H54 (cell line): ENCODE measurements around the gene GINS2.

Experiments used
- DNase-seq: peaks from one replicate; pipeline ENCODE4 v3.0.0; 2011; ENCODE audit warnings: low spot score, mixed read lengths; ENCODE audit not compliant: insufficient read length
- FAIRE-seq: peaks from 3 replicates; lab custom pipeline; 2011; peaks lifted over from hg19 to GRCh38; lab: Jason Lieb, UNC
- POLR2A ChIP-seq: IDR thresholded peaks from 2 replicates; pipeline ENCODE4 v1.6.1; 2011; ENCODE audit warnings: low read depth, mild to moderate bottlenecking, low read length

GINS2 gene

DNA sequence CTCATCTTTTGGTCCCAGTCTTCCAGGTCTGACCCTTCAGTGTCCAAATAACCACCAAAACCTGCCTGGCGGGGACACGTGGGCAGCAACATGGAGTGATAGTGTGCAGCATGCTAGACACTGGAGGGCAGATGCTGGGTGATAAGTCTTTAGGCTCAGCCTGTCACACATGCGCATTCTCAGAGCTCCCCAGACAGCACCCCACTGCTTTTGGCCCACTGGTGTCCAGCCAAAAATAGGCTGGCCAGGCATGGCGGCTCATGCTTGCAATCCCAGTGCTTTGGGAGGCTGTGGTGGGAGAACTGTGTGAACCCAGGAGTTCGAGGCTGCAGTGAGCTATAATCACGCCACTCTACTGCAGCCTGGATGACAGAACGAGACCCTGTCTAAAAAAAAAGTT, 12.3 kb downstream of the GINS2 start:
- DNase-seq (no peak), FAIRE-seq (no peak)
- no peak for TF ChIP-seq POLR2A

DNA sequence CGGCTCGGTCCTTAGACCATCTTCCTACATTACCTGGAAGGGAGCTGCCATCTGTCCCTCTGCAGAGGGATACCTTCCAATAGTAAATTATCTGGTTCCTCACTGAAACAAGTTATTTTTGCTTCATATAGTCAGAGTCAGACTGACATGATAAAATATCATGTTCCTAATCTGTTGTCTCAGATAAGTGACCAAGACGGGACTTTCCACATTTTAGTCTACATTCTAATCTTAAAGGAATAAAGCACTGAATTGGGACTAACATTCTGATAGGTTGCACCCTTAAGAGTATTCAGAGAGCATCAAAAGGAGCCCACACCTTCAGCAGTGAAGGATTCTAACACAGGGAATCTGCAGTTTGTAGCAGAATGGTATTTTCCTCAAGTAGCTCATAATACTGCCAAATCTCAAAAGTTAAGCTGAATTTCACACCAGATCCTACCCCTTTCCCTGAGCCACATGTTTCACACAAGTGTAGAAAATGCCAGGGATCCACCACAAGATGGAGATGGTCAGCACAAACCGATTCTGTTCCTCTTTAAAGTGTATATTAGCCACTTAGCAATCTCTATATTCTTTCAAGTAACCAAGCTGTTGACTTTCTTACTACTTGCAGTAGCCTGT, 13.4 kb downstream of the GINS2 start:
- FAIRE-seq (no peak), DNase-seq (no peak)
- TF ChIP-seq POLR2A: no peak

DNA sequence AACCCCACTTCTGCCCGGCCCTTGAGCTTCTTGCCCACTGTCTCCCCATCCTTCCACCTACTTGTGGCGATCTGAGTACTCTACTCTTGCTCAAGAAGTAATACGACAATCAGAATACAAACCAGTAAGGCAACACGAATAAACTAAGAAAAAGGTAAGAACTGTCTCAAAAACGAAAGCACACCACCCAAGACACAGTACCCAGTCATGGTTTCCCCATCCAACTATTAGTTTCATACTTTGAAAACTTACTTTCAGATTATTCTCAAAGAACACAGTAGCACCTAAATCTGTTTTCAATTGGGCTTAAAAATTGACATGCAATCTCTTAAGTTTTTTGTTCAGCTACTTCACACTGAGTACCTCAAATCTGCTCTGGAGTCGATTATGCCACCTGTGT, 13.9 kb downstream of the GINS2 start:
- DNase-seq: no peak
- TF ChIP-seq POLR2A: no peak
- no peak for FAIRE-seq

DNA sequence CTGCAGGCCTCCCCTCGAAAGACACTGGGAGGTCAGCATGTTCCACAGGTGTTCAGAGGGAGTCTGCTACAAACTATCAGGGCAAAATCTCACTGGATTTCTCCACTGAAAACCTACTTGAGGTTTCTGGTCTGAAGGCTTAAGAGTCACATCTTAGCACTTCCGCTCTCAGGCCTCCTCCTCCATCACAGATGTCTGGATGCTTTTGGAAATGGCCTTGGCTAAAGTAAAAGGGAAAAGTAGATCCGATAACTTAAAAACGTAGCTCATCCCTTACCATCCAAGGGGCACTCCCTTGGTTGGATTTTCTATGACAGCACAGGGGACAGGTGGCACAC, 14.4 kb downstream of the GINS2 start:
- no peak for TF ChIP-seq POLR2A

DNA sequence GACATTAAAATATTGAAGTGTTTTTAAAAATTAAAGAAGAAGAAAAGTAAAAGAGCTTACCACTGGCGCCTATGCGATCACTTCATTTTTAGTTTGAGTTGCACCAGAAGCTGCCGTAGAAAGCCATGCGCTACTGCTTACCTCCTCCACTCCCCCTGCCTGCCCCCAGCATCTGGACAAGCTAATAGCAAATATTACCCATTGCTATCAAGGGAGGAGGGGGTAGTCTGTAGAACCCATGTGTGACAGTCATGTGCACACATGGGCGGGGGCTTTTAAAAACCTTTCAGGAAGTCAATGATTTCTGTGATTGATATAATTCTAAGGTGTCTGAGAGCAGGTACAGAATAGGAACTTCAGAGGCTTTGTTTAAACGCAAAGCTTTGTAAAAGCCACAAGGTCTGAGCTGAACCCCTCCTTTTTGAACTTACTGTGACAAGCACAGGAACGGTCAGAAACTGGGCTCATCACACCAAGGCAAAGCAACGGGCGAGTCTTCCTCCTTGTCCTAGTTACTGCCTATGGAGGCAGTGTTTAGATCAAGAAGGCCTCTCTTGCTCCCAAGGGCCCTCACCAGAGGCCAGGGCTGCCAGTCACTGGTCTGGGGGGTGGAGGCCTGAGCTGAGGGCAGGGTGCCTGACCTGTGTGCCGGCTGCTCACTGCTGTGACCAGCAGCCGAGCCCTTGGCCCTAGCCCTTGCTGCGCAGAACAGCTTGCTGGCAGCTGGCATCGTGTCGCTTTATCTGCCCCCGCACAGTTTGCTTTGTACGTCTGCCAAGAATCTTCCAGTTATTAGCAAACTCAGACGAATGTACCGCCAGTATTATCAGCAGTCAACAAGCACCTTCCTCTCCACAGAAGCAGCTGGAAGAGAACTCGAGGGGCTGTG, 15.0 kb downstream of the GINS2 start:
- no peak for TF ChIP-seq POLR2A
- DNase-seq (no peak), FAIRE-seq (no peak)

More for the DNA sequence above, 14.4 kb downstream of the GINS2 start:
- DNase-seq: no peak
- no peak for FAIRE-seq

DNA sequence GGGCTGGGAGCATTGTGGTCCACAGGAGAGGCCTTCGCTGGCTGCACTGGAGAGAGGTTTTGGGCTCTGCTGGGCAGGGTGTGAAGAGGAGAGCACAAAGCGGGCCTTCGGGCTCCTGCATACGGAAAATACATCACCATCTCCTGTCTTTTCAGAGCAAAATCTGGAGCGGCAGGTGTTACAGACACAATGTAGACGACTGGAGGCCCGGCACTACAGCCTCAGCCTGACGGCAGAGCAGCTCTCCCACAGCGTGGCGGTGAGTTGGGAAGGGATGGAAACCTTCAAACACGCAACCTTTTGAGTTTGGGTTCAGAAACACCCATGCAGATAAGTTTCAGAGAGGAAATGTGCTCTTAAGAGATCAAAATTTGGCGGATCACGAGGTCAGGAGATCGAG, 17.9 kb downstream of the GINS2 start:
- no peak for TF ChIP-seq POLR2A
- FAIRE-seq (no peak), DNase-seq (no peak)

DNA sequence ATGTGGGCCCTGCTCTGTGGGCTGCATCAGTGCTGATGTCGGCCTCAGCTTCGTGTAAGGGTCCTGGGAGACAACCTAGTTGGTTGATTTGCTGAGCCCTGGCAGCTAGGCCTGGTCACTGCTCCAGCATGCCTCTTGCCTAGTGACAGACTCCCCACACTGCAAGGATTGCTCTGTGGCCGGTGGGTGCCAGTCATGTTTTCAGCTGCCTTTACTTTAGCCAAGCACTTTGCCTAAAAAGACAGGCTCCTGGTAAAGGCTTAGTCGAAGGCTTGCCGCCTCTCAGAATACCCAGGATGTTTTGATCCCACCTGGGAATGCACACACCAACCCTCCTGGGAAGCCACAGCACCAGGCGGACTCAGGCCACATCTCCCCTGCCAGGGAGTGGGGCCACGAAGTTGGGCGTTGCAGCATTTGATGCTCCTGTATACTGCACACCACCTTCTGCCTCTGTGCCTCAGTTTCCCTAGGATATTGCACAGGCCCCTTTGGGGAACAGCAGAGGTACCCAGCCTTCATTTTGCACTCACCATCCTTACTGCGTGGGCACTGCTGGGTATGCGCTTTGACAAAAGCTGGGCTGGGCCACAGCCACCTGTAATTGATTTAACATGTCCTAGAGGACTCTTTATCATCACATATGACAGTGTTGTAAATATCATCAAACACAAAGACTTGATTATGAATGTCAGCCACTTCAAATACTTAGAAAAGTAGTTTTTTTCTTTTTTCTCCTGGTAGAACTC, 19.9 kb downstream of the GINS2 start:
- DNase-seq (no peak), FAIRE-seq (no peak)
- no peak for TF ChIP-seq POLR2A

DNA sequence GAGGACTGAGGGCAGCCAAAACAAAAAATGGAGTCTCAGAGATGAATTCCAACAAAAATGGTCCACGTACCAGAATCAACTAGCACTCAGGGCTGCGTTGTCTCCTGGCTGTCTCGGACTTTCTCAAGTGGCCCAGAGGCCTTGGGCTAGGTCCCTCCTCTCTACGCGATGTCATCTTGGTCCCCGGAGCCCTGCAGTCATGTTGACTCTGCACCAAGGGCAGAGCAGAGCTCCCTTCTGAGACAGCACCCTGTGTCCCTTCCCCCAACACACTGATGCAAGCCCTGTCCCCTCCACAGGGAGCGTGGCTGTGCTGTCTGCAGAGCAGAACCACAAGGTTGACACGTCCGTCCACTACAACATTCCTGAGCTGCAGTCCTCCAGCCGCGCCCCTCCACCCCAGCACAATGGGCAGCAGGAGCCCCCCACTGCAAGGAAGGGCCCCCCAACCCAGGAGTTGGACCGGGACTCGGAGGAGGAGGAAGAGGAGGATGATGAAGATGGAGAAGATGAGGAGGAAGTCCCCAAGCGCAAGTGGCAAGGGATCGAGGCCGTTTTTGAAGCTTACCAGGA, 20.8 kb downstream of the GINS2 start:
- DNase-seq: no peak
- FAIRE-seq: no peak
- no peak for TF ChIP-seq POLR2A

DNA sequence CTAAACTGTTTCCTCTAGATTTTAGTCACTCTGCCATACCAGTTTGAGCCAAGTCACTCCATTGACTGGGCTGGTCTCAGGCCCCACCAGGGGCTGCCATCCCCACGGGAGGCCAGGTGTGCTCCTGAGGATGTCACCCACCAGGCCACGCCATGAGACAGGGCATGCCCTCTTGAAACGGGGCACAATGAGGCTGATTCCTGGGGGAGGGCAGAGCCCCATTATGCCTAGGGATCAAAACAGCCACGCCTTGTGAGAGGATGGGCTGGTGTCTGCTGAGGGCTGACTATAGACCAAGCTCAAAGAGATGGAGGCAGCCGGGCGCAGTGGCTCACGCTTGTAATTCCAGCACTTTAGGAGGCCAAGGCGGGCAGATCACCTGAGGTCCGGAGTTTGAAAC, 21.5 kb downstream of the GINS2 start:
- no peak for FAIRE-seq
- no peak for TF ChIP-seq POLR2A

DNA sequence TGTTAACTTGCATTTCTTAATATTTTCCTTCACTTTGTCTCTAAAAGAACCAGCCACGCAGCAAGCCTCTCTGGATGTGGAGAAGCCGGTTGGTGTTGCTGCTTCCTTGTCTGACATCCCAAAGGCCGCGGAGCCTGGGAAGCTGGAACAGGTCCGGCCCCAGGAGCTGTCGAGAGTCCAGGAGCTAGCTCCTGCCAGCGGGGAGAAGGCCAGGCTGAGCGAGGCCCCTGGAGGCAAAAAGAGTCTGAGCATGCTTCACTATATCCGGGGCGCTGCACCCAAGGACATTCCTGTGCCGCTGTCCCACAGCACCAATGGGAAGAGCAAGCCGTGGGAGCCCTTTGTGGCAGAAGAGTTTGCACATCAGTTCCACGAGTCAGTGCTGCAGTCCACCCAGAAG, 22.8 kb downstream of the GINS2 start:
- no peak for TF ChIP-seq POLR2A
- no peak for DNase-seq
- FAIRE-seq: no peak

More for the DNA sequence above, 21.5 kb downstream of the GINS2 start:
- no peak for DNase-seq

DNA sequence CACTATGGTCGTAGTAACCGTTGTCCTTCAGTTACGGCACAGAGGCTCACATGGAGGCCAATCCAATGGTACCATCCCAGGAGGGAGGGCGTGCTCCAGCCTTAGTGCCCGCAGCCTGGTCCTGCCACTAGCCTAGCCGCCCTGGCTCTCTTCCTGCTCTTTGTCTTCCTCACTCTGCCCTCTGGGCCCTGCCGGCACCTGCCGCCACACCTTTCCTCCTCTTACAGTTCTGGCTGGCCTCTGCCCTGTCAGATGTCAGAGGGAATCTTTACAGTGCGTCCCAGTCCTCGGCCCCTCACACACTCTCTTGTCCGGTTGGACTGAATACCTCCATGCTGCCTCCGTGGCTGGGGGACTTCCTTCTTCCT, 23.4 kb downstream of the GINS2 start:
- no peak for TF ChIP-seq POLR2A
- no peak for DNase-seq
- no peak for FAIRE-seq

DNA sequence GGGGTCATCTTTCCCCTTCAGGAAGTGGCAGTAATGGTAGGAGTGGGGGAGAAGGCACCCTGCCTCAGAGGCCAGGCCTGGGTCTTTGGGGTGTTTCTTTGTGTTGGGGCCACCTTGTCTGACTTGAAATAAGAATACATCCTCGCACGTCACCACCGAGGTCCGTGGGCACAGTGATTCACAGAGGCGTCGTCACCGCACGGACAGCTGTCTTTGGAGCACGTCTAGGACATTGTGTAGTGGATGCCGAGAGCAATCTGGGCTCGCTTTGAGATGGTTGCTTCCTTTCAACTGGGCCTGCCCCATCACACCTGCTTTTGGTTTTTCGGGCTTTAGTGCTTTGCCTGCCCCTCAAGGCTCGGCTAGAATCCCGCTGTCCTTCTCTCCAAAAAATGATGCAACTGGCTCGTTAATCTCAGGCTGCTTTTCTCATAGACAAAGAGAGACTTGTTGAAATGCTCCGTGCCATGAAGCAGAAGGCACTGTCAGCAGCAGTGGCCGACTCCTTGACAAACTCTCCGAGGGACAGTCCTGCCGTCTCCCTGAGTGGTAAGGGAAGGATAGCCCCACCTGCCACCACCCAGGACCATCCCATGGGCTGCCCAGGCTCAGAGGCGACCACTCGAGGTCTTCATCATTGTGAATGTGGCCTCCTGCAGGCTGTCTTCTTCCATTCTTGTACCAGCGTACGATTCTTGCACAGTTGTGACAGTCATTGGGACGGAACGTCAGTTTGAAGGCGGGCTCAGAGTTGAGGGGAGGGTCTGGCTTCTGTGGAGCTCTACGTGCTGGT, 24.0 kb downstream of the GINS2 start:
- FAIRE-seq (no peak), DNase-seq (no peak)
- no peak for TF ChIP-seq POLR2A

DNA sequence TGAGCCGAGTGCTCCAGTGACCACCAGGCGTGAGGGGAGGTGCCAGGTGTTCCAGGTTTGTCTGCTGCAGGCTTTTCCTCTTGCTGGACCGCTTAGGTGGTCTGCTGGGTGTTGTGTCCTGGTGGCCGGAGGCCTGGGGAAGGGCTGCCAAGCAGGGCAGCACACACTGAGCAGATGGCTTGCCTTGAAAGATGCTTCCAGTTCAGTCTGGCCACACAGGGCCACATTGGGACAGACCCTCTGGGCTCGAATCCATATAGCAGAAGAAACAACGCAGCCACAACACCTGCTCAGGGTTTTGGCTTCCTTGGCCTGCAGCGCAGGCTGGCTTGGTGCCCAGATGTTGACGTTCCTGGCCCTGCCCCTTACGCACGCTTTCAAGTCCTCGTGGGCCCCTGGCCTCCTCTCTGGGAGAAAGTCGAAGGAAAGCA, 24.8 kb downstream of the GINS2 start:
- FAIRE-seq (no peak), DNase-seq (no peak)
- no peak for TF ChIP-seq POLR2A
